ENCODE measurements around the gene ESRRG.
"Not testable (repeated sequence)": the region's sequence is repeated elsewhere in the genome, so short reads cannot be mapped to it uniquely, and the experiment has no call there.

The ESRRG gene

GRCh38 chr1:216705676-216706075 lies 17.6 kb downstream of the ESRRG start:
- in situ Hi-C loops (cut with MboI; ENCODE audit: low sequenced_read_pairs), result no loop called here

GRCh38 chr1:216704065-216704464 lies 19.2 kb downstream of the ESRRG start:
- in situ Hi-C loops (cut with MboI; ENCODE audit: low sequenced_read_pairs), result not testable (repeated sequence)

GRCh38 chr1:216702170-216702569 lies 21.1 kb downstream of the ESRRG start:
- in situ Hi-C loops (cut with MboI; ENCODE audit: low sequenced_read_pairs), result no loop called here

- in situ Hi-C loops (cut with MboI; ENCODE audit: low sequenced_read_pairs), result no loop called here
Observed at GRCh38 chr1:216700779-216701178, 22.4 kb downstream of the ESRRG start.

GRCh38 chr1:216691710-216692109 lies 31.5 kb downstream of the ESRRG start:
- in situ Hi-C loops (cut with MboI; ENCODE audit: low sequenced_read_pairs), result no loop called here

GRCh38 chr1:216690603-216691002 lies 32.6 kb downstream of the ESRRG start:
- in situ Hi-C loops (cut with MboI; ENCODE audit: low sequenced_read_pairs), result no loop called here

- in situ Hi-C loops (cut with MboI; ENCODE audit: low sequenced_read_pairs), result no loop called here
Observed at GRCh38 chr1:216688127-216688657, 35.0 kb downstream of the ESRRG start.

GRCh38 chr1:216686860-216687766 lies 36.1 kb downstream of the ESRRG start:
- in situ Hi-C loops (cut with MboI; ENCODE audit: low sequenced_read_pairs), result no loop called here

- in situ Hi-C loops (cut with MboI; ENCODE audit: low sequenced_read_pairs), result no loop called here
Observed at GRCh38 chr1:216682752-216683151, 40.5 kb downstream of the ESRRG start.

- in situ Hi-C loops (cut with MboI; ENCODE audit: low sequenced_read_pairs), result no loop called here
Observed at GRCh38 chr1:216679108-216679507, 44.1 kb downstream of the ESRRG start.

- in situ Hi-C loops (cut with MboI; ENCODE audit: low sequenced_read_pairs), result no loop called here
Observed at GRCh38 chr1:216670118-216670883, 52.9 kb downstream of the ESRRG start.

- in situ Hi-C loops (cut with MboI; ENCODE audit: low sequenced_read_pairs), result no loop called here
Observed at GRCh38 chr1:216666441-216666840, 56.8 kb downstream of the ESRRG start.

- in situ Hi-C loops (cut with MboI; ENCODE audit: low sequenced_read_pairs), result no loop called here
Observed at GRCh38 chr1:216665856-216666255, 57.4 kb downstream of the ESRRG start.

GRCh38 chr1:216665406-216665805 lies 57.8 kb downstream of the ESRRG start:
- in situ Hi-C loops (cut with MboI; ENCODE audit: low sequenced_read_pairs), result no loop called here

GRCh38 chr1:216662681-216663080 lies 60.5 kb downstream of the ESRRG start:
- in situ Hi-C loops (cut with MboI; ENCODE audit: low sequenced_read_pairs), result no loop called here

GRCh38 chr1:216660561-216660960 lies 62.7 kb downstream of the ESRRG start:
- in situ Hi-C loops (cut with MboI; ENCODE audit: low sequenced_read_pairs), result no loop called here

GRCh38 chr1:216653001-216653400 lies 70.2 kb downstream of the ESRRG start:
- in situ Hi-C loops (cut with MboI; ENCODE audit: low sequenced_read_pairs), result no loop called here

- in situ Hi-C loops (cut with MboI; ENCODE audit: low sequenced_read_pairs), result no loop called here
Observed at GRCh38 chr1:216651826-216652418, 71.3 kb downstream of the ESRRG start.

GRCh38 chr1:216643176-216643575 lies 80.1 kb downstream of the ESRRG start:
- in situ Hi-C loops (cut with MboI; ENCODE audit: low sequenced_read_pairs), result no loop called here

- in situ Hi-C loops (cut with MboI; ENCODE audit: low sequenced_read_pairs), result no loop called here
Observed at GRCh38 chr1:216641669-216642460, 81.4 kb downstream of the ESRRG start.

- in situ Hi-C loops (cut with MboI; ENCODE audit: low sequenced_read_pairs), result no loop called here
Observed at GRCh38 chr1:216640100-216640499, 83.1 kb downstream of the ESRRG start.

Data from HL-60/S4 treated with retinoic acid at 250 ng/mL for 4 days and 3 days (cell line).